ENCODE data around the gene WIF1. TPM values are rescaled to one million over a fixed set of nuclear protein-coding genes. Genes with fewer than 3 reads are reported as not detected.

Gene WIF1
- total RNA-seq, 1 experiment from 2014 or later: 1.8 TPM

DNA sequence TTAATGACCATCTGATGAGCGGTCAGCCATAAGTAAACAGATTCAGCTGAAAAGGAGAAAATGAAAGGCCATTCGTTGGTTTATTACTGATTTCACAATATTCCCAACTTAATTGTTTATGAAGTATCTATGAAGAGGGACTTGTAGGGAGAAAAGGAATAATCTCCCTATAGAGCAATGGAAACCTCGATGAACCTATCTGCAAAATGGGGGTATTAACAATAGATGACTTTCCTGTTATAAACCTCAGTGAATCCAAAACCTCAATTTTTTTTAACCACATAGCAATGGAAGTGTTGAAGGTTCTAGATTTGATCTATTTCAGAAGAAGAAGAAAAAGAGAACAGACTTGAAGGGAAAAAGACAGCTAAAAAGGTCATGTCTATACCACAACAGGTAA is 2.0 kb downstream of the WIF1 start:
- Mint-ChIP-seq H3K27me3 (ENCODE audit: low read depth) (peaks cover 52% of the 10 kb centered on the region), H3K36me3 (no peaks in the 10 kb centered on the region)
- CTCF ChIA-PET: interaction anchor here (0.8 kb wide), 1 partner anchor 228 kb away, joined by 3 read pairs; no protein-coding TSS in a partner anchor

More for the DNA sequence above, 2.0 kb downstream of the WIF1 start:
- no peak for TF ChIP-seq ZNF138 (CRISPR knock-in tag; conservative IDR thresholded peaks at IDR 0.05)
- no peak for TF ChIP-seq NR1H2 (CRISPR knock-in tag; IDR thresholded peaks at IDR 0.05)
- no peak for TF ChIP-seq NR3C1 (CRISPR knock-in tag; conservative IDR thresholded peaks at IDR 0.05; ENCODE audit: low read depth)
- TF ChIP-seq, protein P1, sequence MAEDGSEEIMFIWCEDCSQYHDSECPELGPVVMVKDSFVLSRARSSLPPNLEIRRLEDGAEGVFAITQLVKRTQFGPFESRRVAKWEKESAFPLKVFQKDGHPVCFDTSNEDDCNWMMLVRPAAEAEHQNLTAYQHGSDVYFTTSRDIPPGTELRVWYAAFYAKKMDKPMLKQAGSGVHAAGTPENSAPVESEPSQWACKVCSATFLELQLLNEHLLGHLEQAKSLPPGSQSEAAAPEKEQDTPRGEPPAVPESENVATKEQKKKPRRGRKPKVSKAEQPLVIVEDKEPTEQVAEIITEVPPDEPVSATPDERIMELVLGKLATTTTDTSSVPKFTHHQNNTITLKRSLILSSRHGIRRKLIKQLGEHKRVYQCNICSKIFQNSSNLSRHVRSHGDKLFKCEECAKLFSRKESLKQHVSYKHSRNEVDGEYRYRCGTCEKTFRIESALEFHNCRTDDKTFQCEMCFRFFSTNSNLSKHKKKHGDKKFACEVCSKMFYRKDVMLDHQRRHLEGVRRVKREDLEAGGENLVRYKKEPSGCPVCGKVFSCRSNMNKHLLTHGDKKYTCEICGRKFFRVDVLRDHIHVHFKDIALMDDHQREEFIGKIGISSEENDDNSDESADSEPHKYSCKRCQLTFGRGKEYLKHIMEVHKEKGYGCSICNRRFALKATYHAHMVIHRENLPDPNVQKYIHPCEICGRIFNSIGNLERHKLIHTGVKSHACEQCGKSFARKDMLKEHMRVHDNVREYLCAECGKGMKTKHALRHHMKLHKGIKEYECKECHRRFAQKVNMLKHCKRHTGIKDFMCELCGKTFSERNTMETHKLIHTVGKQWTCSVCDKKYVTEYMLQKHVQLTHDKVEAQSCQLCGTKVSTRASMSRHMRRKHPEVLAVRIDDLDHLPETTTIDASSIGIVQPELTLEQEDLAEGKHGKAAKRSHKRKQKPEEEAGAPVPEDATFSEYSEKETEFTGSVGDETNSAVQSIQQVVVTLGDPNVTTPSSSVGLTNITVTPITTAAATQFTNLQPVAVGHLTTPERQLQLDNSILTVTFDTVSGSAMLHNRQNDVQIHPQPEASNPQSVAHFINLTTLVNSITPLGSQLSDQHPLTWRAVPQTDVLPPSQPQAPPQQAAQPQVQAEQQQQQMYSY (CRISPR knock-in tag; IDR thresholded peaks at IDR 0.05): no peak
- TF ChIP-seq E2F5 (CRISPR knock-in tag; IDR thresholded peaks at IDR 0.05): no peak
- TF ChIP-seq JAZF1 (CRISPR knock-in tag; IDR thresholded peaks at IDR 0.05): no peak
- TF ChIP-seq ARID4B (CRISPR knock-in tag; IDR thresholded peaks at IDR 0.05; ENCODE audit: borderline replicate concordance): no peak
- TF ChIP-seq ZNF671 (CRISPR knock-in tag; IDR thresholded peaks at IDR 0.05): no peak
- no peak for TF ChIP-seq ETV6 (CRISPR knock-in tag; IDR thresholded peaks at IDR 0.05)
- TF ChIP-seq CREB1 (CRISPR knock-in tag; IDR thresholded peaks at IDR 0.05): no peak
- no peak for TF ChIP-seq MYBL2 (CRISPR knock-in tag; IDR thresholded peaks at IDR 0.05)
- no peak for TF ChIP-seq ZNF425 (CRISPR knock-in tag; conservative IDR thresholded peaks at IDR 0.05)
- POLR2A ChIA-PET: no interaction called here
- Mint-ChIP-seq H3K27ac (no peak overlapping the region), H3K4me1 (peaks cover 5% of the 10 kb centered on the region; the same call in 1 of the 2 replicates), H3K9me3 (no peaks in the 10 kb centered on the region), H3K4me3 (no peak overlapping the region)
- DNase-seq (ENCODE audit: low spot score) (no peak), ATAC-seq (no peak)

Measured in WTC11 (cell line).